Stimulated activated effector memory CD8-positive, alpha-beta T cell treated with anti-CD3 and anti-CD28 coated beads, Interleukin-12 subunit alpha, Interleukin-12 subunit beta, amount 100 ng/mL, for 72 hours (primary cell): ENCODE data around the gene EMC10.
"Not testable (repeated sequence)": the region's sequence is repeated elsewhere in the genome, so short reads cannot be mapped to it uniquely, and the experiment has no call there.

Experiments
- ATAC-seq: fragments of 150-1000 bp; cut with Tn5 transposase; 2 replicates; pipeline ENCODE4 v1.10.0; 2021
- DNase-seq, 2 donors: peaks; one replicate each; pipeline ENCODE4 v3.0.0; 2021 to 2022; ENCODE audit warnings: low spot score in 2 of 2
- H3K27ac Mint-ChIP-seq: one replicate; pipeline ENCODE4 v1.8.0; 2022; ENCODE audit warnings: mild to moderate bottlenecking, mixed read lengths
- H3K36me3 Mint-ChIP-seq: one replicate; pipeline ENCODE4 v1.8.0; 2022; ENCODE audit warnings: mild to moderate bottlenecking, mixed read lengths
- H3K4me1 Mint-ChIP-seq: one replicate; pipeline ENCODE4 v1.8.0; 2022; ENCODE audit warnings: mixed read lengths
- H3K4me3 Mint-ChIP-seq: one replicate; pipeline ENCODE4 v1.8.0; 2022; ENCODE audit warnings: mild to moderate bottlenecking, mixed read lengths
- H3K9me3 Mint-ChIP-seq: one replicate; pipeline ENCODE4 v1.8.0; 2022; ENCODE audit warnings: mixed read lengths

Gene EMC10

DNA sequence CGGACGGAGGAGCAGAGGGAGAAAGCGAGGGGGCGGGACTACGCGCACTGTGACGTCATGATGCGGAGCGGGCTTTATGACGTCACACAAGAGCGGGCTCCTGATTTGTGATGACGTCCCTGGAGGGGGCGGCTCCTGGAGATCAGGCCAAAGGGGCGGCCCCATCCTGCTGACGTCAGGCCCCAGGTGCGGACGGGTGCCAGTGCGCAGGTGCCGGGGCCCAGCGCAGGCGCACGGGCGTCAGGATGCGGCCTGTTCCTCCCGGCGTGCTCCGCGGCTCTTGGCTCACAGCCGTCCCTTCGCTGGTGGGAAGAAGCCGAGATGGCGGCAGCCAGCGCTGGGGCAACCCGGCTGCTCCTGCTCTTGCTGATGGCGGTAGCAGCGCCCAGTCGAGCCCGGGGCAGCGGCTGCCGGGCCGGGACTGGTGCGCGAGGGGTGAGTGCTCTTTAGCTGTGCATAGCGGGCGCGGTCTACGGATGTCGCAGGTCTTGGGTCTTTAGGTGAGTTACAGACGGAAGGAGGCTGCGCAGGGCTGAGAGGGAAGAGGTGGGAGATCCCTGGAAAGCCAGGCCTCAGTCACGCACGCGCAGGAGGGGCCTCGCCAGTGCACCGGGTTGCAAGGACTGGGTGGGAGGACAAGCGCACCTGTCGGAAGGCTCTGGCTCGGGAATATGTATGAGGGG is at the start of gene EMC10, which contains the start of gene GARIN5A:
EMC10 (plus strand) TSS at position 284 of the 683 bp plus-strand sequence; CDS start at position 322, 38 bp downstream.
GARIN5A (minus strand) TSS at position 625 of the 683 bp plus-strand sequence; CDS start at position 165, 460 bp downstream.
- DNase-seq (peak; percentile 87 to 96), ATAC-seq (peak; percentile 95)
- peaks cover 58% of the 10 kb centered on the region for H3K36me3 Mint-ChIP-seq
- no peaks in the 10 kb centered on the region for H3K9me3 Mint-ChIP-seq
- H3K27ac Mint-ChIP-seq: peak within 1 kb of the TSS; percentile 97
- H3K4me3 Mint-ChIP-seq: peak within 1 kb of the TSS; percentile 98
- peaks cover 51% of the 10 kb centered on the region for H3K4me1 Mint-ChIP-seq

DNA sequence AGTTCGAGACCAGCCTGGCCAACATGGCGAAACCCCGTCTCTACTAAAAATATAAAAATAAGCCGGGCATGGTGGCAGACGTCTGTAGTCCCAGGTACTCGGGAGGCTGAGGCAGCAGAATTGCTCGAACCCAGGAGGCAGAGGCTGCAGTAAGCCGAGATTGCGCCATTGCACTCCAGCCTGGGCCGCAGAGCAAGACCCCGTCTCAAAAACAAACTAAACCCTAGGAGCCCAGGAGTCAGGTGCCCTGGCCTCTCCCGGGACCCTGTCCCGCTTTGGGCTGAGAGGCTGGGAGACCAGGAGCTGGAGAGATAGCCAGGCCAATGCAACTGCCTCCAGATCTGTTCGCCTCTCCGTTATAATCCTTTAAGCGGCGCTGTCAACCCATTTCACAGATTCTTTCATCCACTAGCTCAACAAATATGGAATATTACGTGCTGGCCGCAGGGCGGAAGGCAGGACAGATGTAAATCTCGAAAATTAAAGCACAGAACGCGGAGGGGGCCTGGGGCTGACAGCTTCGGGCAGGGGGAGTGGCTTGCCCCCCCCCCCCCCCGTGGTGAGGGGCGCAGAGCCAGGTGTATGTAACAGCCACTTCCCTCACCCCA is 48.9 kb upstream of the EMC10 start:
- Mint-ChIP-seq H3K4me3 (no peak overlapping the region), H3K36me3 (no peaks in the 10 kb centered on the region), H3K4me1 (peaks cover 15% of the 10 kb centered on the region), H3K9me3 (no peaks in the 10 kb centered on the region), H3K27ac (no peak overlapping the region)
- ATAC-seq: no peak
- no peak for DNase-seq

DNA sequence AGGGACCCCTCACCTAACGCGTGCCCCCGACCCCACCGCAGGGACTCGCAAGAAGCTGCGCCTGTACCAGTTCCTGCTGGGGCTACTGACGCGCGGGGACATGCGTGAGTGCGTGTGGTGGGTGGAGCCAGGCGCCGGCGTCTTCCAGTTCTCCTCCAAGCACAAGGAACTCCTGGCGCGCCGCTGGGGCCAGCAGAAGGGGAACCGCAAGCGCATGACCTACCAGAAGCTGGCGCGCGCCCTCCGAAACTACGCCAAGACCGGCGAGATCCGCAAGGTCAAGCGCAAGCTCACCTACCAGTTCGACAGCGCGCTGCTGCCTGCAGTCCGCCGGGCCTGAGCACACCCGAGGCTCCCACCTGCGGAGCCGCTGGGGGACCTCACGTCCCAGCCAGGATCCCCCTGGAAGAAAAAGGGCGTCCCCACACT is 48.3 kb upstream of the EMC10 start:
- peaks cover 21% of the 10 kb centered on the region for H3K4me1 Mint-ChIP-seq
- H3K9me3 Mint-ChIP-seq: no peaks in the 10 kb centered on the region
- H3K36me3 Mint-ChIP-seq: peaks cover 2% of the 10 kb centered on the region
- H3K4me3 Mint-ChIP-seq: no peak overlapping the region
- ATAC-seq (no peak), DNase-seq (no peak)
- no peak overlapping the region for H3K27ac Mint-ChIP-seq

GRCh38 chr19:50428772-50429463 is 47.4 kb upstream of the EMC10 start:
- peaks cover 22% of the 10 kb centered on the region for H3K4me1 Mint-ChIP-seq
- no peak for ATAC-seq
- H3K9me3 Mint-ChIP-seq: no peaks in the 10 kb centered on the region

DNA sequence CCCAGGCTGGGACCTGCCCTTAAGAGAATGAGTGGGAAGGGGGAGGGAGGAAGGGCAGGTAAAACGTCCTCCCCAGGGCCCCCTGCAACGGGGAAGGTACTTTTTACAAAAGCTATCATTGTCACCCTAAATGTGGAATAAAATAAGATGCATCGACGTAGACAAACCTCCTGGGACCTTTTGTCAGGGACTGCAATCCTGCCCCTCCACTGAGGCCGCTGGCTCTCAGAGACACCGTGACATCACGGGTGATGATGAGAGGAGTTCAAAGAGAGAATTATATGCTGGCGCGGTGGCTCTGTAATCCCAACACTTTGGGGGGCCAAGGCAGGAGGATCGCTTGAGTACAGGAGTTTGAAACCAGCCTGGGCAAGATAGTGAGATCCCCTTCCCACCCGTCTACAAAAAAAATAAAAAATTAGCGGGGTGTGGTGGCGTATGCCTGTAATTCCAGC is 45.4 kb upstream of the EMC10 start:
- DNase-seq (no peak), ATAC-seq (no peak)
- peak overlapping the region; percentile 92 for H3K27ac Mint-ChIP-seq
- peak overlapping the region; percentile 90 for H3K4me3 Mint-ChIP-seq
- H3K36me3 Mint-ChIP-seq: peaks cover 4% of the 10 kb centered on the region
- peaks cover 22% of the 10 kb centered on the region for H3K4me1 Mint-ChIP-seq
- H3K9me3 Mint-ChIP-seq: no peaks in the 10 kb centered on the region

More at GRCh38 chr19:50428772-50429463, 47.4 kb upstream of the EMC10 start:
- H3K4me3 Mint-ChIP-seq: no peak overlapping the region
- H3K27ac Mint-ChIP-seq: no peak overlapping the region
- H3K36me3 Mint-ChIP-seq: peaks cover 4% of the 10 kb centered on the region
- DNase-seq: no peak

DNA sequence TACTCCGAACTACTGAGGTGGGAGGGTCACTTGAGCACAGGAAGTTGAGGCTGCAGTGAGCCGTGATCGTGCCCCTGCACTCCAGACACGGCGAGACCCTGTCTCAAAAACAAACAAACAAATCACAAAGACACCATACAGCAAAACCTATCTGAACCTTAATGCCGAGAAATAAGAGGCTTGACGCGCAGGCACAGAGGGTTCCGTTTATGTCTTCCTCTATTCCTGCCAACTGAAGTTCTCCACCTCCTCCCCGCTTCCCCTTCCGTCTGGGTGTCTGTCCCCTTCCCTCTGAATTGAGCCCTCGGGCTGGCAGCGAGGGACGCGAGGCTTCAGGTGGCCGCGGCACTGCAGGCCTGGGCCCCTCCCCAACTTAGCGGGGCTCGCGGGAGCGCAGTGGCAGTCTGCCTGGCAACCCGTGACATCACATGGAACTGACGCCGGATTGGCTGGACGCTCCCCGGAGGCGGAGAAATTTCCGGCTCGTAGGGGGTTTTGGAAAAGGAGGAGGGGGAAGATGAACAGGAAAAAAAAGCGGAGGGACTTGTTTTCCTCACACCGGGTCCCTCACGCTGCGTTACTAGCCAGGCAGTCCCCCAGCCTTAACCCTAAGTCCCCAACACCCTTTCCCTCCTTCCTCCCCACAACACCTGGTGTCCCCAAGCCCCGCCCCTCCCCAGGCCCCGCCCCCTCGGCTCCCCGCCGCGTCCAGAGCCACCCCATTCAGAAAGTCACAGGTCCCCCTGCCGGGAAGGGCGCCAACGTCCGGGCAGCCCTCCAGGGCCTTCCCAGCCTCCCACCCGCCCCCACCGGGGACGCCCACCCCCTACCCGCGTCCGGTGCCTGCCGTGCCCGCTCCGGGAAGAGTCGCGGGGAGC is 44.7 kb upstream of the EMC10 start:
- ATAC-seq (peak; percentile 91), DNase-seq (peak; percentile 95 to 98)
- H3K4me3 Mint-ChIP-seq: peak overlapping the region; percentile 90
- peak overlapping the region; percentile 92 for H3K27ac Mint-ChIP-seq
- H3K4me1 Mint-ChIP-seq: peaks cover 22% of the 10 kb centered on the region
- H3K9me3 Mint-ChIP-seq: no peaks in the 10 kb centered on the region
- H3K36me3 Mint-ChIP-seq: peaks cover 4% of the 10 kb centered on the region

- ATAC-seq (no peak), DNase-seq (no peak)
- Mint-ChIP-seq H3K36me3 (peaks cover 4% of the 10 kb centered on the region), H3K9me3 (no peaks in the 10 kb centered on the region), H3K4me3 (peak within 1 kb of the TSS; percentile 90), H3K27ac (peak within 1 kb of the TSS; percentile 92), H3K4me1 (peaks cover 22% of the 10 kb centered on the region)
Observed at GRCh38 chr19:50432221-50433028, 43.9 kb upstream of the EMC10 start, which contains the start of gene MYBPC2. Gene MYBPC2 (plus strand): TSS chr19:50432892. CDS start chr19:50432954, 62 bp downstream.

DNA sequence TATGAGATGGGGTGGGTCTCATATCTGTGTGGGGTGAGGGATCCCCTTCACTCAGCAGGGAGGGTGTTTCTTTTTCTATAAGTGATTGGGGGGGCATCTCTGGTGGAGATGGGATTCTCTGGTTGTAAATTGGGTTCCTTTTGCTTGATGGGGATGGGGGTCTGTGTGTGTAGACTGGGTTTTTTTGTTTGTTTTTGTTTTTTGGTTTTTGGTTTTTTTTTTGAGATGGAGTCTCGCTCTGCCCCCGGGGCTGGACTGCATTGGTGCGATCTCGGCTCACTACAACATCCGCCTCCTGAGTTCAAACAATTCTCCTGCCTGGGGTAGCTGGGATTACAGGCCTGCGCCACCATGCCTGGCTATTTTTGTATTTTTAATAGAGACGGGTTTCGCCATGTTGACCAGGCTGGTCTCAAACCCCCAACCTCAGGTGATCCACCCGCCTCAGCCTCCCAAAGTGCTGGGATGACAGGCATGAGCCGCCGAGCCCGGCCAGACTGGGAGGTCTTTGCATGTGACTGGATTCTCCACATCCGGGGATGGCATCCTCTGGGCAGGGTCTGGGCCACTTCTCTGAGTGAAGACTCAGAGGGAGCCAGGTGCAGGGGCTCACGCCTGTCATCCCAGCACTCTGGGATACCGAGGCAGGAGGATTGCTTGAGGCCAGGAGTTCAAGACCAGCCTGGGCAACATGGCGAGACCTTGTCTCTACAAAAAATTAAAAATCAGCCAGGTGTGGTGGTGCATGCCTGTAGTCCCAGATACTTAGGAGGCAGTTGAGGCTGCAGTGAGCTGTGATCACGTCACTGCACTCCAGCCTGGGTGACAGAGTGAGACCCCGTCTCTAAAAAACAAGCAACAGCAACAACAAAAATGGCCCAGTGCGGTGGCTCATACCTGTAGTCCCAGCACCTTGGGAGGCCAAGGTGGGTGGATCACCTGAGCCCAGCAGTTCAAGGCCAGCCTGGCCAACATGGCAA is 42.8 kb upstream of the EMC10 start:
- Mint-ChIP-seq H3K27ac (peak overlapping the region; percentile 92), H3K4me3 (peak overlapping the region; percentile 90), H3K9me3 (no peaks in the 10 kb centered on the region), H3K4me1 (peaks cover 22% of the 10 kb centered on the region), H3K36me3 (peaks cover 4% of the 10 kb centered on the region)
- ATAC-seq (no peak), DNase-seq (no peak)

DNA sequence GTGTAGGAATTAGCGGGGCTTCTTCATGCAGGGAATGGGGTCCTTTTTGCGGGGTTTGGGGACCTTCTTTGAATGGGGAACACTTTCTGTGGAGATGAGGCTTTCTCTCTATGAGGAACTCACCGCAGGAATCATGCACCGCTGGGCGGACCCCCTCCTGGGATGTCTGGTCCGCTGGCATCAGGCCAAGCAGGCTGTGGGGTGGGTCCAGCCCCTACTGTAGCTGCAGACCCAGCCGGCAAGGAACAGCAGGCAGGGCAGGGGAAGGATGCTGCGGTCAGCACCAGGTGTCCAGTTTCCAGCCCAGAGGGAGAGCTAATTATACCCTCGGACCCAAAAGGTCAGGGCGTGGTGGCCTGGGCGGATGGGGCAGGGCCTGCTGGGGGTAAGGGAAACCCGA is 41.8 kb upstream of the EMC10 start:
- no peak overlapping the region for H3K27ac Mint-ChIP-seq
- H3K9me3 Mint-ChIP-seq: no peaks in the 10 kb centered on the region
- DNase-seq (no peak), ATAC-seq (no peak)
- H3K4me1 Mint-ChIP-seq: peaks cover 23% of the 10 kb centered on the region
- H3K4me3 Mint-ChIP-seq: no peak overlapping the region
- peaks cover 4% of the 10 kb centered on the region for H3K36me3 Mint-ChIP-seq

DNA sequence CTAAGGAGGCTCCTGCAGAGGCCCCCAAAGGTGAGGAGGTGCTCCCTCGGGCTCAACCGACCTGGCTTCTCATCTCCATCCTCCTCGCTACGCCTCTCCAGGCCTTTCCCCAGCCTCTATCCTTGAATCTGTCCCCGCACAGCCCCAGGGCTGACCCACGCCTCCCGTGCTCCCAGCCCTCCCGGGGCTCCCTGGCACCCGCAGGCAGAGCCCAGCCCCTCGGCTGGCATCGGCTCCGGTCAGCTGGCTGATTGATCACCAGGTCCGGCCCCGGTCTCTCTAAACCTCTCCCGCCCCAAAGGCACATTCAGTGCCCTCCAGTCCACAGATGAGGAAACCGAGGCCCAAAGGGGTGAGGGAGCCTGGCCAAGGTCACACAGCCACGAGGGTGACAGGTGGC is 41.1 kb upstream of the EMC10 start:
- Mint-ChIP-seq H3K4me3 (no peak overlapping the region), H3K36me3 (peaks cover 4% of the 10 kb centered on the region), H3K9me3 (no peaks in the 10 kb centered on the region), H3K27ac (no peak overlapping the region), H3K4me1 (peaks cover 28% of the 10 kb centered on the region)
- ATAC-seq (no peak), DNase-seq (no peak)

DNA sequence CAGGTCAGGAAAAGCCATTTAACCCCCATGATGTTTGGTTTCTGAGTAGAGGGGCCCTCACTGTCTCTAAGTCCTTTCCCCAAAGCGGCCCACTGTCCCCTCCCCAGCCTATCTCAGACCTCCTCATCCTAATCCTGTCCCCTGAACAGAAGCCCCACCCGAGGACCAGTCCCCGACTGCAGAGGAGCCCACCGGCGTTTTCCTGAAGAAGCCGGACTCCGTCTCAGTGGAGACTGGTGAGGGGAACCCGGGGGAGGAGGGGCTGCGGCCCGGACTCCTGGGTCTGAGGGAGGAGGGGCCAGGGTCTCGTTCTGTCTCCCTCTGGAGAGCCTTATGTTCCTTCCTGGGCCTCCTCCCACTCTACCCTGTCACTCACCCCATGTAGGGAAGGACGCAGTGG is 40.7 kb upstream of the EMC10 start:
- Mint-ChIP-seq H3K27ac (peak overlapping the region; percentile 42), H3K4me3 (no peak overlapping the region), H3K36me3 (peaks cover 4% of the 10 kb centered on the region), H3K9me3 (no peaks in the 10 kb centered on the region), H3K4me1 (peaks cover 26% of the 10 kb centered on the region)
- DNase-seq (no peak), ATAC-seq (no peak)

- Mint-ChIP-seq H3K36me3 (peaks cover 3% of the 10 kb centered on the region), H3K4me3 (no peak overlapping the region), H3K4me1 (peaks cover 7% of the 10 kb centered on the region), H3K27ac (no peak overlapping the region), H3K9me3 (no peaks in the 10 kb centered on the region)
- no peak for DNase-seq
- no peak for ATAC-seq
Observed at GRCh38 chr19:50437862-50438449, 38.4 kb upstream of the EMC10 start.

DNA sequence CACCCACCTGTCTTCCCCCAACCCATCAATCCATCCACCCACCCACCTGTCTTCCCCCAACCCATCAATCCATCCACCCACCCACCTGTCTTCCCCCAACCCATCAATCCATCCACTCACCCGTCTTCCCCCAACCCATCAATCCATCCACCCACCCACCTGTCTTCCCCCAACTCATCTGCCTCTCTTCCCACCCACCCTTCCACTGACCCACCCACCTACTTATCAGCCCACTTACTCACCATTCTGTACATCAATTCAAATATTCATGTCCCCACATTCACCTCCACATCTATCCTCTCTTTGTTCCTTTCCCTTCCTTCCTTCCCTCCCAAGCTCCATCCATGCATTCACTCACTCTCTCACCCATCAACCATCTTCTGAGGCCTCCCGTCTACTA is 37.2 kb upstream of the EMC10 start:
- not testable (repeated sequence) for H3K36me3 Mint-ChIP-seq, DNase-seq, H3K4me1 Mint-ChIP-seq, H3K9me3 Mint-ChIP-seq, ATAC-seq, H3K4me3 Mint-ChIP-seq, H3K27ac Mint-ChIP-seq
